NCI-H2107 treated with DMSO at 0.1 percent for 48 hours (cell line): Measurements from ENCODE around the gene MTRR.

ENCODE experiments used
- DNase-seq: peaks from one replicate; lab custom pipeline; 2025; ENCODE audit not compliant: unreplicated experiment; lab: John Stamatoyannopoulos, UW

MTRR gene

GRCh38 chr5:7868773-7869473, at the start of gene MTRR, which contains the start of gene FASTKD3:
TSS of gene MTRR (plus strand) at chr5:7869148. CDS start at chr5:7870795, 1,647 bp downstream.
TSS of gene FASTKD3 (minus strand) at chr5:7869031. CDS start at chr5:7868083, 948 bp downstream.
- DNase-seq, result peak; percentile 89

DNA sequence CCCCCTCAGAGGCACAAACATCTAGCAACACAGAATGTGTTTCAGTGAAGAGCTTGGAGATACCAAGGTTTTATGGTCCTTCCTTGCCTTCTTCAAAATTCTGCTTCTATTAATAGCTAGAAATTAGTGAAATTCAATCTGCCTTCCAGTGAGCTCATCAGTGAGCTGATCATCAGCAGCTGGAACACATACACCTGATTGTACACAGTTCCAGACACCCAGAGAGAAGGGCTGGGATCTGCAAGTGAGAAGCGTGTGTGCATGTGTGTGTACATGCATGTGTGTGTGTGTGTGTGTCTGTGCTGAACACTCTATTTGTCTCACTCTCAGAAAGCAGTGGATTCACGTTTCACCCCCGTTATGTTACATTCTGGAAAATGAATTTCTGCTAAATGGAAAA, 46.5 kb upstream of the MTRR start:
- DNase-seq, result no peak

DNA sequence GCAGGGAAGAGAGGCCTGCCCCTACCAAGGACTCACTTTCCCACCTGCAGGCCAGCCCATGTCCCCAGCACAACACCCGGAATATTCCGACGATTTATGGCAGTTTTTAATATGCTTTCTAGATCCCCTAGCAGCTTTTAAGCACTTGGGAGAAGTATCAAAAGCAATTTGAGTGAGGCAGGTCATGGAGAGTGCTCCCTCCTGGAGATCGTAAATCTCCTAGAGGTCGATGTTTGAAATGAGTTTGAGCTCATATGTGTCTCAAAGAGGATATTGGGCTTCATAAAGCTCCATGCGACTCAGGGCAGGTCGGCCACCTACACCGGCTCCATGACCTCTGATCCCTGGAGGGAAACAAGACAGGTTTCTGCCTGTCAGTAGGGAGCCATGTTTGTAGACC, 45.4 kb upstream of the MTRR start:
- DNase-seq, result no peak

DNA sequence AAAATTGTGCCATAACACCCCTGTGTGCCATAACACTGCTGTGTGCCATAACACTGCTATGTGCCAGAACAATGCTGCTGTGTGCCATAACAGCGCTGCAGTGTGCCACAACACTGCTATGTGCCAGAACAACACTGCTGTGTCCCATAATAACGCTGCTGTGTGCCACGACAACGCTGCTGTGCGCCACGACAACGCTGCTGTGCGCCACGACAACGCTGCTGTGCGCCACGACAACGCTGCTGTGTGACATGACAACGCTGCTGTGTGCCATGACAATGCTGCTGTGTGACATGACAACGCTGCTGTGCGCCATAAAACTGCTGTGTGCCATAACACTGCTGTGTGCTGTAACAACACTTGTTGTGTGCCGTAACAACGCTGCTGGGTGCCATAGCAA, 44.0 kb upstream of the MTRR start:
- no peak for DNase-seq

- DNase-seq, result no peak
Measured at GRCh38 chr5:7825630-7826029, 43.3 kb upstream of the MTRR start.

GRCh38 chr5:7827610-7828009, 41.3 kb upstream of the MTRR start:
- DNase-seq, result no peak

GRCh38 chr5:7828269-7828668, 40.7 kb upstream of the MTRR start:
- peak; percentile 50 for DNase-seq

DNA sequence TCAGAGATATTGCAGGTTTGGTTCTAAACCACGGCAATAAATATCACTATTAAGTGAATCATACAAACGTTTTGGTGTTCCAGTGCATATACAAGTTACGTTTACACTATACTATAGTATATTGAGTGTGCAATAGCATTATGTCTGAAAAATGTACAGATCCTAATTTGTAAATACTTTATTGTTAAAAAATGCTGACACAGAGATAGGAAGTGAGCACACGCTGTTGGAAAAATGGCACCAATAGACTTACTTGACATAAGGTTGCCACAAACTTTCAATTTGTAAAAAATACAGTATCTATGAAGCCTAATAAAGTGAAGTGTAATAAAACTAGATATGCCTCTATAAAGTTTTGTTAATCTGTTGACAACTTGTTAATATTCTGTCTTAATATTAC, 34.0 kb upstream of the MTRR start:
- no peak for DNase-seq

DNA sequence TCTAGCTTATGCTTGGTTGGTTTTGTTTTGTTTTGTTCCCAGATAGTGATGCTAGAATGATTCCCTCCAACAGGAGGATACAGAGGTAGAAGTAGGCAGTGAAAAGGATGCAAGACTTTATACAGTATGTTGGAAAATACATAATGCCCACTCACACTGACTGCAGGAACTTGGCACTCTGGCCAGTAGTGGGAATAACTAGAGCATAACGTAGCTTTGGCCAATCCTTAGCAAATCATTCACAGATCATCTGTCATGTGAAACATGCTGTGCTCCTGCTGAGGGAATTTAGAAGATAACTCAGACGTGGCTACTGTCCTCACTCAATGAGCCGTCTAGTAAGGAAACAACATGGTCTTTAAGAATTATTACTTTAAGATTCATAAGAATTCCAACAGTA, 31.5 kb upstream of the MTRR start:
- DNase-seq, result no peak

DNA sequence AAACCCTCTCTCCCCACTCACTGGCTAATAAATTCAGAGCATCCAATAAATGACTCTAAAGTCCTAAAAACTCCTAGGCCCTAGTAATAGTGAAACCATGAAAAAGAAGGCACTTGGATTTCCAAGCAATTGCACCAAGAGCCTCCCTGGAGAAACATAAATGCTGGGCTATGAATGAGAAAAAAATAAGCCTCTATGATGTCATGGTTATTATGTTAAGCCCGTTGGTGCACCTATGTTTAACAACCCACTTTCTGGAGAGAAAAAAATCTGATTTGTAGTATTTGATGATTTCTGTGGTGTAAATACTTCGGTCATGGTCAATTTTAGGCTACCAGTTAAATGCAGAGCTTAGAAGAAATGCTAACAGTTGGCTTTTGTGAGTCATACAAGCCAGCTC, 26.4 kb upstream of the MTRR start:
- no peak for DNase-seq

DNA sequence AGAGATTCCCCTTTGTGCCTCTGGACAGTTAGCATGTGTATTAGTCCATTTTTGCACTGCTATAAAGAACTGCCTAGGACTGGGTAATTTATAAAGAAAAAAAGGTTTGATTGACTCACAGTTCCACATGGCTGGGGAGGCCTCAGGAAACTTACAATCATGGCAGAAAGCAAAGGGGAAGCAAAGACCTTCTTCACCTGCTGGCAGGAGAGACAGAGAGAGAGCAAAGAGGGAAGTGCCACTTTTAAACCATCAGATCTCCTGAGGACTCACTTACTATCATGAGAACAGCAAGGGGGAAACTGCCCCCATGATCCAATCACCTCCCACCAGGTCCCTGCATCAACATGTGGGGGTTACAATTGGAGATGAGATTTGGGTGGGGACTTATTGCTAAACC, 24.0 kb upstream of the MTRR start:
- no peak for DNase-seq

- DNase-seq, result no peak
Measured at GRCh38 chr5:7845557-7845956, 23.4 kb upstream of the MTRR start.

GRCh38 chr5:7846327-7846726, 22.6 kb upstream of the MTRR start:
- no peak for DNase-seq

DNA sequence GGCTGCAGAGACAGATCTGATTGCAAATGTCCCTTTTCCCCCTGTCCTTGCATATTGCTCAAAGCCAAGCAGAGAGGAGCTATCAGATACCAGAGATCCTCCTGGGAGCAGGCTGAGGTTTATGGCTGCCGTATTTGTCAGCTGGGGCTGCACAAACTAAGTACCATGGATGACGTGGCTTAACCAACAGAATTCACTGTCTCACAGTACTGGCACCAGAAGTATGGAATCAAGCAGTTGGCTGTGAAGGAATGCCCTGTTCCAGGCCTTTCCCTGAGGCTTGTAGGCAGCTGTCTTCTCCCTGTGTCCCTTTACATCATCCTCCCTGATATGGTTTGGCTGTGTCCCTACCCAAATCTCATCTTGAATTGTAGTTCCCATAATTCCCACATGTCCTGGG, 20.7 kb upstream of the MTRR start:
- no peak for DNase-seq

GRCh38 chr5:7849681-7850394, 19.1 kb upstream of the MTRR start:
- DNase-seq, result peak; percentile 45

GRCh38 chr5:7850395-7851239, 18.3 kb upstream of the MTRR start, which contains the start of gene CFAP90:
TSS of gene CFAP90 (minus strand) at chr5:7851133. CDS start at chr5:7851021, 112 bp downstream.
- peak; percentile 34 for DNase-seq

GRCh38 chr5:7851240-7851592, 17.7 kb upstream of the MTRR start:
- no peak for DNase-seq

GRCh38 chr5:7851617-7852289, 17.2 kb upstream of the MTRR start:
- DNase-seq, result no peak

GRCh38 chr5:7852542-7852941, 16.4 kb upstream of the MTRR start:
- DNase-seq, result no peak

DNA sequence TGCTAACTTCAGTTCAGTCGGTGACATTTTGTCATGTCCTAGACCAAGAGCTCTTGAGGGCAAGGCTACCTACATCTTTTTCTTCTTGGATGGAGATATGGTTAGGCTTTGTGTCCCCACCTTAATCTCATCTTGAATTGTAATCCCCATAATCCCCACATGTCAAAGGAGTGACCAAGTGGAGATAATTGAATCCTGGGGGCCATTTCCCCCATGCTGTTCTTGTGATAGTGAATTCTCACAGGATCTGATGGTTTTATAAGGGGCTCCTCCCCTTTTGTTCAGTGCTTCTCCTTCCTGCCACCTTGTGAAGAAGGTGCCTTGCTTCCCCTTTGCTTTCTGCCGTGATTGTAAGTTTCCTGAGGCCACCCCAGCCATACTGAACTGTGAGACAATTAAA, 16.0 kb upstream of the MTRR start:
- DNase-seq, result no peak

DNA sequence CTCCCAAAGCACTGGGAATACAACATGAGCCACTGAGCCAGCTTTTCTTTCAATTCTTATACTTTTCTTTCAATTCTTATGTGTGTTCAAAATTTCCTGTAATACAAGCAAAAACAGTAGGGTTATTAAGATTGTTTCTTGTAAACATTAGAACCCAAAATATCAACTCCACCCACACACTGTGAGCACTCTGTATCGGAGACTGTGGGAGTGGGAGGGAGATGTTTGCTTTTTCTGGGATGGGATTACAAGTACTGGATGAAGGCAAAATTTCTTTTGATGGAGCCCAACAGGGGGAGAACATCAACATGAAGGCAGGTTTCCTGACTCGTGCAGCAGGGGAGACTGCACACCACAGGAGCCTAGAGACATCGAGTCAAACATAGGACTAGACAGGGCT, 13.3 kb upstream of the MTRR start:
- DNase-seq, result no peak
